NK-92 treated with Interleukin-12 subunit alpha and Interleukin-12 subunit beta, amount 100 ng/mL, for 24 hours (cell line): Measurements from ENCODE around the gene SUN3.

ENCODE experiments used
- DNase-seq: peaks from one replicate; lab custom pipeline; 2025; lab: John Stamatoyannopoulos, UW

Gene SUN3

GRCh38 chr7:48028938-48029337 is at the start of gene SUN3:
SUN3 (minus strand) TSS chr7:48029107; CDS start chr7:48028938, 169 bp downstream.
- DNase-seq: no peak

- no peak for DNase-seq
These were observed 49.6 kb upstream of the SUN3 start for GRCh38 chr7:48078470-48078869.

- no peak for DNase-seq
These were observed 48.5 kb upstream of the SUN3 start for GRCh38 chr7:48077423-48077822.

- DNase-seq: no peak
These were observed 45.3 kb upstream of the SUN3 start for GRCh38 chr7:48074204-48074654.

GRCh38 chr7:48067475-48067874 is 38.6 kb upstream of the SUN3 start:
- DNase-seq: no peak

GRCh38 chr7:48063985-48064384 is 35.1 kb upstream of the SUN3 start:
- DNase-seq: no peak

GRCh38 chr7:48059706-48060105 is 30.8 kb upstream of the SUN3 start:
- no peak for DNase-seq

- DNase-seq: no peak
These were observed 30.1 kb upstream of the SUN3 start for GRCh38 chr7:48058990-48059389.

GRCh38 chr7:48053736-48054135 is 24.8 kb upstream of the SUN3 start:
- DNase-seq: no peak

GRCh38 chr7:48052748-48053147 is 23.8 kb upstream of the SUN3 start:
- no peak for DNase-seq

- no peak for DNase-seq
These were observed 20.9 kb upstream of the SUN3 start for GRCh38 chr7:48049850-48050249.

- no peak for DNase-seq
These were observed 19.2 kb upstream of the SUN3 start for GRCh38 chr7:48048113-48048512.

GRCh38 chr7:48046458-48046857 is 17.6 kb upstream of the SUN3 start:
- no peak for DNase-seq

GRCh38 chr7:48045195-48045765 is 16.4 kb upstream of the SUN3 start:
- DNase-seq: no peak

GRCh38 chr7:48042636-48043035 is 13.7 kb upstream of the SUN3 start:
- DNase-seq: no peak

GRCh38 chr7:48042216-48042615 is 13.3 kb upstream of the SUN3 start:
- no peak for DNase-seq

GRCh38 chr7:48041653-48041970 is 12.7 kb upstream of the SUN3 start:
- DNase-seq: no peak

- DNase-seq: no peak
These were observed 12.2 kb upstream of the SUN3 start for GRCh38 chr7:48040944-48041652.

GRCh38 chr7:48038815-48039506 is 10.1 kb upstream of the SUN3 start:
- DNase-seq: no peak

- DNase-seq: no peak
These were observed 7.1 kb upstream of the SUN3 start for GRCh38 chr7:48035967-48036478.

GRCh38 chr7:48035301-48035966 is 6.5 kb upstream of the SUN3 start, which contains the start of gene C7orf57:
C7orf57 (plus strand) TSS chr7:48035543; CDS start chr7:48036309, 766 bp downstream.
- no peak for DNase-seq

- no peak for DNase-seq
These were observed 5.0 kb upstream of the SUN3 start for GRCh38 chr7:48033922-48034321.

- DNase-seq: no peak
These were observed 2.2 kb upstream of the SUN3 start for GRCh38 chr7:48031111-48031510.
